A673 (cell line): ENCODE results near the gene DEFB131B. TPM values are rescaled to one million over a fixed set of nuclear protein-coding genes. Genes with fewer than 3 reads are reported as not detected.

Experiments used
- BruUV-seq: library from RNA; stranded (reverse); fragments of 400-500 nt; replicated peaks from 2 replicates; lab custom pipeline; 2021; lab: Mats Ljungman, UMichigan
- CTCF ChIA-PET: fragments of 300-600 bp; sonication (Branson Sonifier 250); formaldehyde crosslinking; loops from one replicate; lab custom pipeline; 2022; ENCODE audit warnings: antibody characterized with exemption; lab: Charles Lee
- POLR2A ChIA-PET: fragments of 300-600 bp; sonication (Branson Sonifier 250); formaldehyde crosslinking; loops from one replicate; lab custom pipeline; 2022; ENCODE audit warnings: antibody characterized with exemption; ENCODE audit not compliant: low non-redundant PET; lab: Charles Lee
- DNase-seq: peaks from one replicate; pipeline ENCODE4 v3.0.0-alpha.2; 2015; ENCODE audit warnings: low spot score
- H3K27ac ChIP-seq: fragments of 200-600 bp; sonication (generic); 2 replicates; pipeline ENCODE4 v1.5.1; 2016; ENCODE audit warnings: mixed run types, low read depth, mild to moderate bottlenecking, mixed read lengths, antibody characterized with exemption, low read length; ENCODE audit not compliant: poor library complexity, severe bottlenecking
- H3K27me3 ChIP-seq: fragments of 200-600 bp; sonication (generic); replicated peaks from 2 replicates; pipeline ENCODE4 v1.6.1; 2017; ENCODE audit warnings: mixed run types, low read depth, mild to moderate bottlenecking, mixed read lengths, antibody characterized with exemption, low read length; ENCODE audit not compliant: insufficient read depth, poor library complexity
- H3K36me3 ChIP-seq: fragments of 200-600 bp; sonication (generic); 2 replicates; pipeline ENCODE4 v1.6.1; 2016; ENCODE audit warnings: mixed run types, mild to moderate bottlenecking, mixed read lengths, antibody characterized with exemption, low read length; ENCODE audit not compliant: insufficient read depth, poor library complexity, severe bottlenecking
- H3K4me1 ChIP-seq: fragments of 200-600 bp; sonication (generic); 2 replicates; pipeline ENCODE4 v1.6.1; 2017; ENCODE audit warnings: mixed run types, mild to moderate bottlenecking, mixed read lengths, antibody characterized with exemption, low read length; ENCODE audit not compliant: insufficient read depth, poor library complexity, severe bottlenecking
- H3K4me3 ChIP-seq: fragments of 200-600 bp; sonication (generic); 2 replicates; pipeline ENCODE4 v1.5.1; 2016; ENCODE audit warnings: low read depth, mixed run types, mild to moderate bottlenecking, mixed read lengths, low read length; ENCODE audit not compliant: poor library complexity, severe bottlenecking
- H3K9me3 ChIP-seq: fragments of 200-600 bp; sonication (generic); 2 replicates; pipeline ENCODE4 v1.6.1; 2016; ENCODE audit warnings: mixed run types, low read depth, mild to moderate bottlenecking, mixed read lengths, antibody characterized with exemption, low read length; ENCODE audit not compliant: poor library complexity, severe bottlenecking
- CTCF ChIP-seq: fragments of 300-800, 200-600 bp; sonication (generic); conservative IDR thresholded peaks from 2 replicates; pipeline ENCODE4 v1.5.1; 2017; ENCODE audit warnings: low read depth, mild to moderate bottlenecking, antibody characterized with exemption, low read length, moderate library complexity, mixed read lengths
- EZH2 ChIP-seq: fragments of 200-600 bp; sonication (generic); IDR thresholded peaks from 2 replicates; pipeline ENCODE4 v1.6.1; 2017; ENCODE audit warnings: borderline replicate concordance, low read depth, mild to moderate bottlenecking, mixed read lengths, antibody characterized with exemption, low read length; ENCODE audit not compliant: poor library complexity, severe bottlenecking
- intact Hi-C: fragments of 100-400 bp; cut with micrococcal nuclease; formaldehyde crosslinking; loops from one replicate; pipeline ENCODE4 v1.10.0; 2022; ENCODE audit not compliant: unreplicated experiment
- total RNA-seq: library from RNA; stranded (reverse); gene quantifications from 2 replicates; pipeline ENCODE4 v1.2.3, GENCODE V29; 2021

DEFB131B gene
- total RNA-seq, 1 experiment from 2014 or later = not detected

DNA sequence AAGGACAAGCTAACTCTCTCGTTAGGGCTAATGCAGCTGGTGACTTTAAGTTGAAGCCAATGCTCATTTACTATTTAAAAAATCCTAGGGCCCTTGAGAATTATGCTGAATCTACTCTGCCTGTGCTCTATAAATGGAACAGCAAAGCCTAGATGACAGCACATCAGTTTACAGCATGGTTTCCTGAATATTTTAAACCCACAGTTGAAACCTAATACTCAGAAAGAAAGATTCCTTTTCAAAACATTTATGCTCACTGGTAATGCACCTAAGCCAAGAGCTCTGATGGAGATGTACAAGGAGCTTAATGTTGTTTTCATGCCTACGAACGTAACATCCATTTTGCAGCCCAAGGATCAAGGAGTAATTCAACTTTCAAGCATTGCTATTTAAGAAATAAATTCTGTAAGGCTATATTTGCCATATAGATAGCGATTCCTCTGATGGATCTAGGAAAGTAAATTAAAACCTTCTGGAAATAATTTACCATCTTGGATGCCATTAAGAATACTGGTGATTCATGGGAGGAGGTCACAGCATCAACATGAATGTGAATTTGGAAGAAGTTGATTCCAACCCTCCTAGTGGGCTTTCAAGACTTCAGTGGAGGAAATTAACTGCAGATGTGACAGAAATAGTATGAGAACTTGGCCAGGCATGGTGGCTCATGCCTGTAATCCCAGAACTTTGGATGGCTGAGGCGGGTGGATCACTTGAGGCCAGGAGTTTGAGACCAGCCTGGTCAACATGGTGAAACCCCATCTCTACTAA is 35.7 kb downstream of the DEFB131B start:
- TF ChIP-seq CTCF (no peak), EZH2 (no peak)

DNA sequence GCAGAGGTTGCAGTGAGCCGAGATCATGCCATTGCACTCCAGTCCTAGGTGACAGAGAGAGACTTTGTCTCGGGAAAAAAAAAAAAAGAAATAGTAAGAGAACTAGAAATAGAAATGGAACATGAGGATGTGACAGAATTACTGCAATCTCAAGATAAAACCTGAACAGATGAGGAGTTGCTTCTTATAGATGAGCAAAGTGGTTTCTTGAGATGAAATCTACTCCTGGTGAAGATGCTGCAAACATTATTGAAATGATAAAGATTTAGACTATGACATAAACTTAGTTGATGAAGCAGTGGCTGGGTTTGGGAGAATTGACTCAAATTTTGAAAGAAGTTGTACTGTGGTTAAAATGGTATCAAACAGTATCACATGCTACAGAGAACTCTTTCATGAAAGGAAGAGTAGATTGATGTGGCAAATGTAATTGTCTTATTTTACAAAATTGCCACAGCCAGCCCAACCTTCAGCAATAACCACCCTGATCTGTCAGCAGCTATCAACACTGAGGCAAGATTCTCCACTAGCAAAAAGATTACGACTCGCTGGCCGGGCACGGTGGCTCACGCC is 36.5 kb downstream of the DEFB131B start:
- TF ChIP-seq CTCF (no peak), EZH2 (no peak)
- Histone ChIP-seq H3K27me3 (no peaks in the 10 kb centered on the region), H3K36me3 (peaks cover 14% of the 10 kb centered on the region), H3K4me3 (no peak overlapping the region), H3K4me1 (no peaks in the 10 kb centered on the region), H3K27ac (no peak overlapping the region), H3K9me3 (no peaks in the 10 kb centered on the region)
- CTCF ChIA-PET = no interaction called here
- BruUV-seq = no TSS peak
- intact Hi-C loops = no loop called here
- no peak for DNase-seq
- POLR2A ChIA-PET = no interaction called here

More for the DNA sequence above, 35.7 kb downstream of the DEFB131B start:
- Histone ChIP-seq H3K4me1 (no peaks in the 10 kb centered on the region), H3K36me3 (peaks cover 14% of the 10 kb centered on the region), H3K27me3 (no peaks in the 10 kb centered on the region), H3K4me3 (no peak overlapping the region), H3K27ac (no peak overlapping the region), H3K9me3 (no peaks in the 10 kb centered on the region)
- intact Hi-C loops = no loop called here
- no TSS peak for BruUV-seq
- DNase-seq = no peak
- POLR2A ChIA-PET = no interaction called here
- CTCF ChIA-PET = no interaction called here

- CTCF ChIA-PET = no interaction called here
- POLR2A ChIA-PET = no interaction called here
- TF ChIP-seq EZH2 (no peak), CTCF (no peak)
- H3K9me3 ChIP-seq = no peaks in the 10 kb centered on the region
- BruUV-seq = no TSS peak
- no peak overlapping the region for H3K4me3 ChIP-seq
- intact Hi-C loops = no loop called here
- peaks cover 14% of the 10 kb centered on the region for H3K36me3 ChIP-seq
- no peak overlapping the region for H3K27ac ChIP-seq
- no peak for DNase-seq
- H3K4me1 ChIP-seq = no peaks in the 10 kb centered on the region
- H3K27me3 ChIP-seq = no peaks in the 10 kb centered on the region
Observed at GRCh38 chr11:71917646-71918140, 39.4 kb downstream of the DEFB131B start.
